ENCODE measurements around the gene CPN2. TPM values are rescaled to one million over a fixed set of nuclear protein-coding genes. Genes with fewer than 3 reads are reported as not detected.

The CPN2 gene
- total RNA-seq, 4 donors from 2014 or later = not detected

DNA sequence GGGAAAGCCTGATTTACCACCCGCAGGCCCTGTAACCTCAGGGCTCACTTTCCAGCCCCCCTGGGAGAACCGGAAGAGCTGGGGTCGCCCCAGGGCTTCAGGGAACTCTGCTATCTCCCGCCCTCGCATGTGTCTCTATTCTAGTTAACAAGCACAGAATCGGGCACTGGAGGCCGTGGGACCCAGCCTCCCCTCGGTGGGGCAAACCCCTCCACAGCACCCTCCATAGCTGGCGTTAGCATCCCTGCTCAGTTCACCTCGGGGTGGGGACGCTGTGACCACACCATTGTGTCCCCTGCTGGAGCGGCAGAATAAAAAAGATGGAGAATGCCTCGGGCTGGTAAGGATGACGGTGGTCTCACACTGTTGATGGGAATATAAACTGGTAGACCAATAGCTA lies 21.9 kb upstream of the CPN2 start:
- TF ChIP-seq, protein P1, sequence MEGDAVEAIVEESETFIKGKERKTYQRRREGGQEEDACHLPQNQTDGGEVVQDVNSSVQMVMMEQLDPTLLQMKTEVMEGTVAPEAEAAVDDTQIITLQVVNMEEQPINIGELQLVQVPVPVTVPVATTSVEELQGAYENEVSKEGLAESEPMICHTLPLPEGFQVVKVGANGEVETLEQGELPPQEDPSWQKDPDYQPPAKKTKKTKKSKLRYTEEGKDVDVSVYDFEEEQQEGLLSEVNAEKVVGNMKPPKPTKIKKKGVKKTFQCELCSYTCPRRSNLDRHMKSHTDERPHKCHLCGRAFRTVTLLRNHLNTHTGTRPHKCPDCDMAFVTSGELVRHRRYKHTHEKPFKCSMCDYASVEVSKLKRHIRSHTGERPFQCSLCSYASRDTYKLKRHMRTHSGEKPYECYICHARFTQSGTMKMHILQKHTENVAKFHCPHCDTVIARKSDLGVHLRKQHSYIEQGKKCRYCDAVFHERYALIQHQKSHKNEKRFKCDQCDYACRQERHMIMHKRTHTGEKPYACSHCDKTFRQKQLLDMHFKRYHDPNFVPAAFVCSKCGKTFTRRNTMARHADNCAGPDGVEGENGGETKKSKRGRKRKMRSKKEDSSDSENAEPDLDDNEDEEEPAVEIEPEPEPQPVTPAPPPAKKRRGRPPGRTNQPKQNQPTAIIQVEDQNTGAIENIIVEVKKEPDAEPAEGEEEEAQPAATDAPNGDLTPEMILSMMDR (IDR thresholded peaks at IDR 0.05) = no peak
- TF ChIP-seq POLR2A (IDR thresholded peaks at IDR 0.05) = no peak
- no peaks in the 10 kb centered on the region for H3K36me3 ChIP-seq

DNA sequence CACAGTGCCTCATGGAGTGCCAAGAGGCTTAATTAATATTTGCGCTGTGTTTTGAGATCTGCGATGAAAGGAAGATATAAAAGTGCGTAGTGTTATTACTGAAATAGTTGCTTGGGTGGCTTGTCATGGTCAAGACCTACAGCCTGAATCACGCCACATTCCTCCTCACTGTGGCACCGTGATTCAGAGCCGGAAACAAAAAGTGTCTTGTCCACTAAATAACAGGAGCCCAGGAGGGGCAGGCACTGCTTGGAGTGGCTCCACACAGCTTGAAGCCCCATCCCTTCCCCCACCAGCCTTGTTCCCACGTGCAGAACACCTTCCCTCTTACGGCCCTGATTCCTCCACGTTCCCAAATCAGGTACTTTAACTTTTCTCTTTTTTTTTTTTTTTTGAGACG lies 19.6 kb upstream of the CPN2 start:
- H3K9me3 ChIP-seq = no peaks in the 10 kb centered on the region
- no peaks in the 10 kb centered on the region for H3K27me3 ChIP-seq
- DNase-seq = no peak
- no peaks in the 10 kb centered on the region for H3K4me1 ChIP-seq
- no peak for TF ChIP-seq POLR2A (IDR thresholded peaks at IDR 0.05)
- H3K27ac ChIP-seq = no peak overlapping the region
- no peak overlapping the region for H3K4me3 ChIP-seq
- H3K36me3 ChIP-seq = no peaks in the 10 kb centered on the region

More for the DNA sequence above, 21.9 kb upstream of the CPN2 start:
- Histone ChIP-seq H3K27ac (no peak overlapping the region), H3K27me3 (no peaks in the 10 kb centered on the region), H3K4me1 (no peaks in the 10 kb centered on the region), H3K9me3 (no peaks in the 10 kb centered on the region), H3K4me3 (no peak overlapping the region)
- no peak for DNase-seq

DNA sequence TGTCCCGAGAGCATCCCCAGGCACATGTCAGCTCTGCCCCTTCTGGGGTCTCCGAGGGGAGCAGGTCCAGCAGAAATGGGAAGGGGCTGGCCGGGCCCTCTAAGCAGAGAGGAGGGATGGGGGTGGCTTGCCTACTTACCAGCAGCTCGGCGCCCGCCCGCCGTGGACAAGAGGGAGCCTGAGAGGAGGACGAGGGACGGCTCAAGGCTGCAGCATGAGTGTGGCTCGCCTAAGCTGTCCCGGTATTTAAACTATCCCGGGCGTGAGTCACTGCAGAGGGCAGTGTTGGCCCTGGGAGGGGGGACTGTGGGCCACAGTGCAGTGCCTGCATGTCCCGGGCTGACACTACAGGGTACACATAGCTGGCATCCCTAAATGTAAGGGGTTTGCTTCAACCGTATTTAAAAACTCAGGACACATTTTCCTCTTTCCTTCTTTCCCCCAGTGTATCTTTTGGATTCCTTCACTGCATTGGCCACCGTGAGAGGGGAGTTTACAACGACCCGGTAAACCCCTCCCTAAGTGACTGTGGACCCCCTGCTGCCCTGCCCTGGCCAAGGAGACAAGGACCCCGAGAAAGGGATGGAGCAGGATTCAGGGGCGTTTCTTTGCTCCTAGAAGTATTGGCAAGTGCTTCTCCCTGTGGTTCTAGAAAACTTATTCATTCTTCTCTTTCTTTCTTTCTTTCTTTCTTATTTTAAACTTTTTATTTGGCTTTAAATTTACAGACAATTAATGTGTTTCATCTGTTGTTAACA lies 18.6 kb upstream of the CPN2 start, which contains the start of gene LRRC15:
TSS of gene LRRC15 (minus strand) at position 222 of the 758 bp plus-strand sequence. CDS start 8,700 bp downstream, outside the sequence.
- Histone ChIP-seq H3K36me3 (no peaks in the 10 kb centered on the region), H3K9me3 (no peaks in the 10 kb centered on the region), H3K27ac (no peak within 1 kb of the TSS), H3K4me3 (no peak within 1 kb of the TSS), H3K27me3 (no peaks in the 10 kb centered on the region), H3K4me1 (no peaks in the 10 kb centered on the region)
- DNase-seq = no peak
- no peak for TF ChIP-seq POLR2A (IDR thresholded peaks at IDR 0.05)
- TF ChIP-seq, protein P1 (IDR thresholded peaks at IDR 0.05) = no peak

DNA sequence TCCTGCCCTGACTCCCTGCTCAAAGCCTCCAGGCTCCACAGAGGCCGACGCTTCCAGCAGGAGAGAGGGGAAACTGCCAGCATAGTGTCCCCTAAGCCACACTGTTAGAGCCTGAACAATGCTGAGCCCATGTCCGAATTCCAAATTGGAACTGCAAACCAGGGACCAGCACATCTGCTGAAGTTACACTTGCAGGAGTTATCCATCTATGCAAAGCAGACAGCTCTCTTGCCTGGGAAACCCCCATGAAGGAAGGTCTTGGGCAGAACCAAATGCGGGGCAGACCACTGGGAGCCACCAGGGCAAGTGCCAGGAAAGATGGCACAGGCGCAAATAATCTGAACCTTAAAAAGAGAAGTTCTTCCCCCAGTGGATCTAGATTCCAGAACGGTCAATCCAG lies 17.8 kb upstream of the CPN2 start:
- TF ChIP-seq POLR2A (IDR thresholded peaks at IDR 0.05) = no peak
- TF ChIP-seq, protein P1 (IDR thresholded peaks at IDR 0.05) = no peak
- no peaks in the 10 kb centered on the region for H3K4me1 ChIP-seq
- no peak overlapping the region for H3K27ac ChIP-seq
- H3K4me3 ChIP-seq = no peak overlapping the region
- no peaks in the 10 kb centered on the region for H3K36me3 ChIP-seq
- H3K9me3 ChIP-seq = no peaks in the 10 kb centered on the region
- DNase-seq = no peak
- H3K27me3 ChIP-seq = no peaks in the 10 kb centered on the region

DNA sequence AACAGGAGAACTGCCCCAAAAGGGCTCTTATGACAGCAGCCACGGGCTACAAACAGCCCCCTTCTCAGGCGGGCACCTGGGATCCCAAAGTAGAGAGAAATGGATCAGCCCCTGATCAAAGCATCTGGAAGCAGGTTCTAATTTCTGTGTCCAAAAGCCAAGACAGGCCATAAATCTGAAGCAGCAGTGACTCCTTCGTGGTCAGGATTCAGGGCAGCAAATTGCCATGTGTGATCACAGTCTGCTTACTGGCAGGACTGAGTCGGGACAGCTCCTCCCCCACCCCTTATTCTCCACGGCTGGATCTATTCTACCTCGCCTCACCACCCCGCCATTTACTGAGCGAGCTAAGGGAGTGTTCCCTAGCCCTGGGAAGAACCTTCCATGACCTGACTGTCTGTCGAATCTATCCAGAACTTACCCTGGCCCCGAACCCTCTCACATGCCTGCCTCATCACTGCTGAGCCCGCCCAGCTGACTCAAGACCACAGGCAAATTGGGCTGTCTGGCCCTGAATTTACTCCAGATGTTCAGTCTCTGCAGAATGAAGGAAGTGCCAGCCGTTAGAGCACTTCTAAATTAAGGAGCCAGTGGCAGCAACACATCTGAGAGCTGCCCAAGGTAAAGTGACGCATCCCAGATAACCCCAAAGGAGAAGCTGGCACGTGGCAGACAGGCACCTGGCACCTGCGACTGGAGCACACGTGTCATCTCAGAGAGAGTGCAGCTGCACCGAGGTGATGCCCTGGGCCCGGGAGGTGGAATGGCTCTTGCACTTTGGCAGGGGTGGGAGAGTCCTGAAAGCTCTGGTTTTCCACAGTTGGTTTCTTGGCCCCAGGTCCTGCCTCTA lies 17.1 kb upstream of the CPN2 start:
- TF ChIP-seq POLR2A (IDR thresholded peaks at IDR 0.05) = no peak
- TF ChIP-seq, protein P1 (IDR thresholded peaks at IDR 0.05) = no peak
- no peaks in the 10 kb centered on the region for H3K4me1 ChIP-seq
- no peaks in the 10 kb centered on the region for H3K9me3 ChIP-seq
- H3K27ac ChIP-seq = no peak overlapping the region
- H3K4me3 ChIP-seq = no peak overlapping the region
- H3K36me3 ChIP-seq = no peaks in the 10 kb centered on the region
- H3K27me3 ChIP-seq = no peaks in the 10 kb centered on the region
- DNase-seq = no peak

DNA sequence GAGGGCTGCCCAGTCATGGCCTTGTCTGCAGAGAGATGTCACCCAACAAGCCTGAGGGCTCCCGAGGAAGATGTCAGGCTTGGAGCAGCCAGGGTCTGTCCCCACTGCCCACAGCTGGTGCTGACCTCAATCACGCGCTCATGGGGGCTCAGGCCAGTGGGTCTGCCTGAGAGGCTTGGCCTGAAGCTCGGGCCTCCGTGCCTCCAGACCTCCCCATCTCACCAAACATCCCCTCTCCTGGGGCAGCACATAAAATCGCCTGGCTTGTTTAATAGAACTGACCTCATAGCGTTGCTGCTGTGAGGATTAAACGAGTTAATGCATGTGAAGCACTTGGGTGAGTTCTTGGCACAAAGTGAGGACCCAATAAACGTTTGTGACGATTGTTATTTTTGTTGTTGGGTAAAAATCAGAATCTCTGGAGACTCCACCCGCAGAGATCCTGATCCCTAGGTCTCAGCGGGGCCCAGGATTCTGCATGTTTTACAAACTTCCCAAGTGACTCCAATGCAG lies 14.9 kb upstream of the CPN2 start:
- no peak for DNase-seq
- Histone ChIP-seq H3K4me3 (no peak overlapping the region), H3K36me3 (no peaks in the 10 kb centered on the region), H3K27me3 (no peaks in the 10 kb centered on the region), H3K9me3 (no peaks in the 10 kb centered on the region), H3K4me1 (no peaks in the 10 kb centered on the region), H3K27ac (no peak overlapping the region)
- TF ChIP-seq, protein P1 (IDR thresholded peaks at IDR 0.05) = no peak
- TF ChIP-seq POLR2A (IDR thresholded peaks at IDR 0.05) = no peak
